HG03342 (cell line): Measurements from ENCODE around the gene ZNF516.

ENCODE experiments used
- ATAC-seq: cut with Tn5 transposase; IDR thresholded peaks from one replicate; pipeline ENCODE4 v1.9.1; 2021; ENCODE audit warnings: mild to moderate bottlenecking, moderate library complexity; ENCODE audit not compliant: unreplicated experiment

ZNF516 gene

GRCh38 chr18:76444446-76445105 lies 50.5 kb downstream of the ZNF516 start:
- no peak for ATAC-seq

GRCh38 chr18:76443519-76444445 lies 51.3 kb downstream of the ZNF516 start:
- no peak for ATAC-seq

- ATAC-seq = no peak
Observed at GRCh38 chr18:76442413-76443171, 52.5 kb downstream of the ZNF516 start.

- ATAC-seq = no peak
Observed at GRCh38 chr18:76441668-76442412, 53.2 kb downstream of the ZNF516 start.

- no peak for ATAC-seq
Observed at GRCh38 chr18:76441002-76441667, 53.9 kb downstream of the ZNF516 start.

- no peak for ATAC-seq
Observed at GRCh38 chr18:76437910-76438309, 57.1 kb downstream of the ZNF516 start.

GRCh38 chr18:76437011-76437410 lies 58.0 kb downstream of the ZNF516 start:
- no peak for ATAC-seq

- ATAC-seq = no peak
Observed at GRCh38 chr18:76436342-76436741, 58.7 kb downstream of the ZNF516 start.

GRCh38 chr18:76435316-76435989 lies 59.6 kb downstream of the ZNF516 start:
- ATAC-seq = no peak

GRCh38 chr18:76434452-76434851 lies 60.6 kb downstream of the ZNF516 start:
- ATAC-seq = no peak

- no peak for ATAC-seq
Observed at GRCh38 chr18:76433788-76434187, 61.3 kb downstream of the ZNF516 start.

- ATAC-seq = no peak
Observed at GRCh38 chr18:76432970-76433767, 61.9 kb downstream of the ZNF516 start.

GRCh38 chr18:76432274-76432755 lies 62.7 kb downstream of the ZNF516 start:
- ATAC-seq = no peak

GRCh38 chr18:76431437-76432273 lies 63.4 kb downstream of the ZNF516 start:
- no peak for ATAC-seq

- ATAC-seq = no peak
Observed at GRCh38 chr18:76430636-76431035, 64.4 kb downstream of the ZNF516 start.

GRCh38 chr18:76429262-76430126 lies 65.5 kb downstream of the ZNF516 start:
- no peak for ATAC-seq
